ENCODE results near the gene RET.

DNA sequence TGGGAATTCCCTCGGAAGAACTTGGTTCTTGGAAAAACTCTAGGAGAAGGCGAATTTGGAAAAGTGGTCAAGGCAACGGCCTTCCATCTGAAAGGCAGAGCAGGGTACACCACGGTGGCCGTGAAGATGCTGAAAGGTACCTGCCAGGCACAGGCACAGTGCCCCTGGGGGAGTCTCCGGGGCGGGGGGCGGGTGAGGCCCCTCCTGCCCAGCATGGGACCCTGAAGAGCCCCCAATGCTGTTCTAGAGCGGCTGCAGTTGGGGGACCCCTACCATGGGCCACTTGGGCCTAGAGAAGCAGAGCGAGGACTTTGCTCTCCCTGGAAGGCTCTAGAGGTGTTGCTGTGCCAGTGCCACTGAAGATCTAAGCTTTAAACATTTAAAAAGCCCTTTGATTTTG, 39.7 kb downstream of the RET start:
- TF ChIP-seq, protein P1, sequence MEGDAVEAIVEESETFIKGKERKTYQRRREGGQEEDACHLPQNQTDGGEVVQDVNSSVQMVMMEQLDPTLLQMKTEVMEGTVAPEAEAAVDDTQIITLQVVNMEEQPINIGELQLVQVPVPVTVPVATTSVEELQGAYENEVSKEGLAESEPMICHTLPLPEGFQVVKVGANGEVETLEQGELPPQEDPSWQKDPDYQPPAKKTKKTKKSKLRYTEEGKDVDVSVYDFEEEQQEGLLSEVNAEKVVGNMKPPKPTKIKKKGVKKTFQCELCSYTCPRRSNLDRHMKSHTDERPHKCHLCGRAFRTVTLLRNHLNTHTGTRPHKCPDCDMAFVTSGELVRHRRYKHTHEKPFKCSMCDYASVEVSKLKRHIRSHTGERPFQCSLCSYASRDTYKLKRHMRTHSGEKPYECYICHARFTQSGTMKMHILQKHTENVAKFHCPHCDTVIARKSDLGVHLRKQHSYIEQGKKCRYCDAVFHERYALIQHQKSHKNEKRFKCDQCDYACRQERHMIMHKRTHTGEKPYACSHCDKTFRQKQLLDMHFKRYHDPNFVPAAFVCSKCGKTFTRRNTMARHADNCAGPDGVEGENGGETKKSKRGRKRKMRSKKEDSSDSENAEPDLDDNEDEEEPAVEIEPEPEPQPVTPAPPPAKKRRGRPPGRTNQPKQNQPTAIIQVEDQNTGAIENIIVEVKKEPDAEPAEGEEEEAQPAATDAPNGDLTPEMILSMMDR (IDR thresholded peaks at IDR 0.05; ENCODE audit: insufficient read depth, low read length, poor library complexity, severe bottlenecking) = no peak
- TF ChIP-seq EZH2phosphoT487 (conservative IDR thresholded peaks at IDR 0.05; ENCODE audit: low read length) = no peak

Data from SU-DHL-6 (cell line).